Upper lobe of left lung (tissue), 4 donors: Measurements from ENCODE around the gene KLF2.
"Not testable (repeated sequence)": the region's sequence is repeated elsewhere in the genome, so short reads cannot be mapped to it uniquely, and the experiment has no call there.

Experiments
- CTCF ChIP-seq, 6 experiments: fragments of 450-650 bp in 4 of 6; fragments of 200-600 bp in 2 of 6; sonication (generic) in 2 of 6; IDR thresholded peaks; one replicate each; pipeline ENCODE4 v1.5.1; 2016 to 2019; ENCODE audit warnings: antibody characterized with exemption in 6 of 6
- EP300 ChIP-seq, 4 donors: sonication (generic); formaldehyde crosslinking; IDR thresholded peaks; one replicate each; pipeline ENCODE4 v1.5.1; 2017; ENCODE audit warnings: antibody characterized with exemption in 4 of 4, control low read depth in 2 of 4
- POLR2A ChIP-seq, 4 donors: fragments of 450-650 bp; IDR thresholded peaks; one replicate each; pipeline ENCODE4 v1.5.1; 2016 to 2017; ENCODE audit warnings: antibody characterized with exemption in 4 of 4, mild to moderate bottlenecking in 2 of 4

GRCh38 chr19:16347099-16347498 lies 22.5 kb downstream of the KLF2 start:
- TF ChIP-seq POLR2A, CTCF, EP300 (IDR thresholded peaks at IDR 0.05): not testable (repeated sequence)
